ENCODE data around the gene MSMP.
A peak's percentile ranks its signal among the peaks of the same experiment; 100 is the strongest.

The MSMP gene

GRCh38 chr9:35757892-35758275 lies 3.8 kb upstream of the MSMP start:
- ChIA-PET POLR2A (ENCODE audit: low non-redundant PET) (no interaction called here), CTCF (interaction anchor here (0.6 kb wide), 2 partner anchors 131 to 431 kb away, joined by 3 to 4 read pairs; no protein-coding TSS in a partner anchor)
- H3K27ac ChIP-seq: no peak overlapping the region
- DNase-seq (ENCODE audit: low spot score): no peak
- no peak for TF ChIP-seq CTCF (conservative IDR thresholded peaks at IDR 0.05; ENCODE audit: low read depth)

GRCh38 chr9:35757226-35757891 lies 3.3 kb upstream of the MSMP start:
- H3K27ac ChIP-seq: peak overlapping the region; percentile 77
- no peak for TF ChIP-seq CTCF (conservative IDR thresholded peaks at IDR 0.05; ENCODE audit: low read depth)
- ChIA-PET POLR2A (ENCODE audit: low non-redundant PET) (interaction anchor here (0.9 kb wide), 1 partner anchor 92 kb away, joined by 3 read pairs; the partner anchor contains the start of gene ARHGEF39), CTCF (interaction anchor here (0.7 to 1.3 kb wide), 3 partner anchors 15 to 110 kb away, joined by 3 to 6 read pairs (median 5); no protein-coding TSS in a partner anchor)
- peak; percentile 45 for DNase-seq (ENCODE audit: low spot score)

GRCh38 chr9:35756275-35757225 lies 2.5 kb upstream of the MSMP start:
- DNase-seq (ENCODE audit: low spot score): no peak
- ChIA-PET CTCF (interaction anchor here (0.6 to 1.3 kb wide), 7 partner anchors 14 to 1209 kb away, joined by 3 to 6 read pairs (median 4); no protein-coding TSS in a partner anchor), POLR2A (ENCODE audit: low non-redundant PET) (interaction anchor here (0.9 kb wide), 1 partner anchor 91 kb away, joined by 3 read pairs; the partner anchor contains the start of gene ARHGEF39)
- TF ChIP-seq CTCF (conservative IDR thresholded peaks at IDR 0.05; ENCODE audit: low read depth): peak; percentile 89
- peak overlapping the region; percentile 77 for H3K27ac ChIP-seq

DNA sequence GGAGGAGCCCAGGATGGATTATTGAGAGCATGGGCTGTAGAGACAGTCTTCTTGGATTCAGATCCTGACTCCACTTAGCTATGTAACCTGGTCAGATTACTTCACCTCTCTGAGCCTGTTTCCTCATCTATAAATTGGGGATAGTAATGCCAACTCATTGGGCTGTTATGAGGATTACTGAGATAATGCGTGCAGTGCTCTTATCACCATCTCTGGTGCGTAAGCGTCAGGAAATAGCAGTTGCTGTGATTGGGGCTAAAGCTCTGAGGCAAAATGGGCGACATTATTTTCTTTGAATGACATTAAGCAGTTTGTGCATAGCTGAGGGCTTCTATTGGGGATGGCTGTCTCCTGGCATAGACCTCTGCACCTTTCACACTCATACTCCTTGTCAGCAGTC lies 995 bp upstream of the MSMP start:
- H3K27ac ChIP-seq: no peak overlapping the region
- CTCF ChIA-PET: interaction anchor here (0.5 kb wide), 1 partner anchor 25 kb away, joined by 3 read pairs; no protein-coding TSS in a partner anchor
- no peak for DNase-seq (ENCODE audit: low spot score)
- no peak for TF ChIP-seq CTCF (conservative IDR thresholded peaks at IDR 0.05; ENCODE audit: low read depth)
- POLR2A ChIA-PET (ENCODE audit: low non-redundant PET): interaction anchor here (0.6 kb wide), 1 partner anchor 49 kb away, joined by 9 read pairs; no protein-coding TSS in a partner anchor

DNA sequence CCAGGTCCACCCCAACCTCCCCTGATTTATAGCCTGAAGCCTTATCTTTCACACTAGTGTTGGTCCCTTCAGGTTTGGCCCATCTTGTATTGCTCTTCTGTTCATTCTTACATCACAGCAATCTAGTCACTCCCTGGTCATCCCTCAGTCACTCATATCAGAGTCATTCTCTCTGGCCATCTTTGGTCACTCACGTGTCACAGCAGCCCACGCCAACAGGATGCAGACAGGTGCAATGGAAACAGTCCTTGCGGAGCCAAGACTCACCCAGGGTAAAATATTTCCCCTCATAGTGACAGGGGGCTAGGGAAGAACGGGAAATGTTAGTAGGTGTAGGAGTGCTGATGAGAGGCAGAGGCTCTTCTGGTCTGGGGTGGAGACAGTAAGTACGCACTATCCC lies 610 bp downstream of the MSMP start:
- DNase-seq (ENCODE audit: low spot score): no peak
- CTCF ChIA-PET: interaction anchor here (0.7 kb wide), 1 partner anchor 9 kb away, joined by 3 read pairs; no protein-coding TSS in a partner anchor
- no peak for TF ChIP-seq CTCF (conservative IDR thresholded peaks at IDR 0.05; ENCODE audit: low read depth)
- POLR2A ChIA-PET (ENCODE audit: low non-redundant PET): no interaction called here
- H3K27ac ChIP-seq: no peak overlapping the region

- POLR2A ChIA-PET (ENCODE audit: low non-redundant PET): interaction anchor here (1.0 to 2.3 kb wide), 2 partner anchors 9 to 18 kb away, joined by 7 to 13 read pairs; partner anchors contain the start of genes CREB3 and TLN1
- H3K27ac ChIP-seq: peak overlapping the region; percentile 88
These were observed 3.9 kb downstream of the MSMP start for GRCh38 chr9:35750256-35750531.

More at GRCh38 chr9:35750256-35750531, 3.9 kb downstream of the MSMP start:
- no peak for DNase-seq (ENCODE audit: low spot score)
- TF ChIP-seq CTCF (conservative IDR thresholded peaks at IDR 0.05; ENCODE audit: low read depth): no peak
- CTCF ChIA-PET: interaction anchor here (1.0 kb wide), 1 partner anchor 14 kb away, joined by 4 read pairs; no protein-coding TSS in a partner anchor

Measured in RWPE1 (cell line).